GM21786 (cell line): ENCODE data around the gene GATB.

Experiments
- ATAC-seq: cut with Tn5 transposase; IDR thresholded peaks from one replicate; pipeline ENCODE4 v1.9.1; 2021; ENCODE audit not compliant: unreplicated experiment

Gene GATB

DNA sequence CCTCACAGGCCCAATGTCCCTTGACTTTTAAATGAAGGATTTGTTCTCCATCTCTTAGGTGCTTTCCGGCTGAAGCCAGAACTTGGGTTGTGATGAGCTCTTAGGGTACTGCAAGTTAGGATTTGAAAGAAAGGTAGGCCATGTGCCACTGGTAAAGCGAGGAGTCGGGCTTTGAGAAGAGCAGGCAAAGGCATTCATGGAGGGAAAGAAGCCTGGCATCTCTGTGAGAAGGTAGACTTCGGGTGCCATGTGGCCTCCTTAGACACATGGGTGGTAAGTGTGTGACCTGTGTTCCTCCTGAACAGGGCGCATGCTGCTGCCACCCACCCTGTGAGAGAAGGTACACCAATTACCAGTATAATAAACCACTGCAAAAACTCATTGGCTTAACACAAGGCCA lies 102.9 kb downstream of the GATB start:
- no peak for ATAC-seq

DNA sequence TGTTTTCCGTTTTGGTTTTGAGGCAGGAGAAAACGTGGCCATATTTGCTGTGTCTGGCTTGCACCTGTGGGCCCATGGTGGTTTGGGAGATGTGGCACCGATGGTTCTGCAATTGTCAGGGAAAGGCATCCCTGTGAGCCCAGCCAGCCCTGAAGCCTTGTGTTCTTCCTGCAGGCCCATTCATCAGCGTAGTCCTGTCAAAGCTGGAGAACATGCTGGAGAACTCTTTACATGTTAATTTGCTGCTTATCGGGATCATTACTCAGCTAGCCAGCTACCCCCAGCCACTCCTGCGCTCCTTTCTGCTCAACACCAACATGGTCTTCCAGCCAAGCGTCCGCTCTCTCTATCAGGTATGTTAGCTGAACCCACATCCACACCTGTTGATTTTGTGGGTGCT lies 104.7 kb downstream of the GATB start:
- no peak for ATAC-seq

DNA sequence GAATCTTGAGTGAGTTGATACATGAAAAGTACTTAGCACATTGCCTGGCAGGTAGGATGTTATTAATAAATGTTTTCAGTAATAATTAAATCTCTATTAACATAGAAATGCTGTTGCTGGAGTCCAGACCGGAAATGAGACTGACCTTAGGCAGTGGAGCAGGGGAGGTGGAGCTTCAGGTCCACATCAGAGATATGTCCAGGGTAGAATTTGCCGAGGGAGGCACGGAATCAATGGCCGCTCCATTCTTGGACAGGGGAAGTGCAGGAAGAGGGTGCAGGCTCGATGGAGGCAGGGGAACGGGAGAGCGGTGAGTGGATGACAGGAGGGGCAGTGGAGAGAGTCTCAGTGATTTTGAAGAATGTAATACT lies 107.3 kb downstream of the GATB start:
- no peak for ATAC-seq

GRCh38 chr4:151652841-151653547 lies 107.8 kb downstream of the GATB start:
- ATAC-seq = no peak

GRCh38 chr4:151651496-151651895 lies 109.3 kb downstream of the GATB start:
- ATAC-seq = no peak

GRCh38 chr4:151649479-151649878 lies 111.3 kb downstream of the GATB start:
- ATAC-seq = no peak

DNA sequence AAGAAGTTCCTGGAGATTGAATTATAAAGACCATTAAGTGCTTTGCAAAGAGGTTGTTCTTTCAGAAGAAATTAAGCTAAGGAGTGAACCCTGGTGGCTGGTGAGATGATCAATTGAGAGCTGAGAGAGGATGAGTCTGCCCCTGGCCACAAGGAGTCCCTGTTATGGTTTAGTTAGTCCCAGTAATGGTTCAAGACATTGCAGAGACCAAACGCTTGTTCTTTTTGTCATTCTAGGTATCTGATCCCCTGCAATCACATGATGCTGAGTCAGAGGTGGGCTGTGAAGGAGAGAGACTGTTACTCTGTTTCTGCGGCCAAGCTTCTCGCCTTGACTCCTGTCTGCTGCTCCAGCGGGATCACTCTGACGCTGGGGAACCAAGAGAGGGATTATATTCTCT lies 114.5 kb downstream of the GATB start:
- ATAC-seq = no peak

DNA sequence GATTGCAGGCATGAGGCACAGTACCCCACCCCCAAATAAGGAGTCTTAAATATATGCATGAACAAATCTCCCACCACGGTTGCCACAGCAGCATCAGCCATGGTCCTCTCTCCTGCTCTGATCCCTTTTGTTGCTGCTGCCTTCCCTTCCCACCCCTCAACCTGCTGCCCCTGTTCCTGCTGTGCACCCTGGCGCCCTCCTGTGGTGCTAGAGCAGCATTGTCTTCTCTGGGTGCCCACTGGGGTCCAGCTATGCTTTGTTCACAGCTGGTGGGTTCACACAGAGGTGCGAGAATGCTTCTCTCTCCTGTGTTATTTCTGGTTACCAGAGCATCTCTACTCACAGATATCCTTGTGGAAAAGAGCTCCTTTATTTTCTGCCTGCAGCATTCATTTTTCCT lies 116.2 kb downstream of the GATB start:
- no peak for ATAC-seq

GRCh38 chr4:151643564-151643963 lies 117.2 kb downstream of the GATB start:
- no peak for ATAC-seq

- ATAC-seq = no peak
Measured at GRCh38 chr4:151641983-151642382, 118.8 kb downstream of the GATB start.

DNA sequence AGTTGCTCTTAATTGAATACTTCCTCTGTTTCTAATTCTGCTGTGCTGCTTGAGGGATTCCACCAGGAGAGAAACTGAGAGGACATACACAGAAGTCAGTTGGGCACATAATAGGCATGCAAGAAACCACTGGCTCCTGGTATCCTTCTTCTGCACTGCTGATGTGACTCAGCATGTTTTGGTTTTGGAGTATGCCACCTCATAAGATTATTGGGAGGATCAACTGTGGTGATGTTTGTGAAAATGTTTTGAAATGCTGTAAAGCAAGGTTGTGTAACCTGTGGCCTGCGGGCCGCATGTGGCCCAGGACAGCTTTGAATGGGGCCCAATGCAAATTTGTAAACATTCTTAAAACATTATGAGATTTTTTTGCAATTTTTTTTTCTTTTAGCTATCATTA lies 119.6 kb downstream of the GATB start:
- no peak for ATAC-seq

DNA sequence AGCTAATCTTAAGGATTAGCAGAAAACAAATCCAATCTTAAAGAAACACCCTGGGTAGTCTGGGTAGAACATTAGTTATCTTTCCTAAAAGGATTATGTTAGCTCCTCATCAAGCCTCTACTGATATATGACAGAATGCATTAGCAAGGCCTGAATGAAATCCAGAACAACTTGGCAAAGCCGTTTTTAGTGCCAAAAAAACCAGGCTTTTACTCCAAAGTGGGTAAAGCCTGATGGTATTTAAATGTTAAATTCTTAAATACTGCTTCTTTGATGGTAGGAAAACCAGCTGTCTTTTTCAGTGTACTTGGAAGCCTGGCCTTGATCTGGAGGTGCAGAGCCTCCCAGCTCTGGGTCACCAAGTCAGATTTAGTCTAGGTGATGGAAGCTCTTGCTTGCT lies 120.4 kb downstream of the GATB start:
- no peak for ATAC-seq

- no peak for ATAC-seq
Measured at GRCh38 chr4:151638295-151638858, 122.4 kb downstream of the GATB start.

- ATAC-seq = no peak
Measured at GRCh38 chr4:151631349-151631748, 129.5 kb downstream of the GATB start.

DNA sequence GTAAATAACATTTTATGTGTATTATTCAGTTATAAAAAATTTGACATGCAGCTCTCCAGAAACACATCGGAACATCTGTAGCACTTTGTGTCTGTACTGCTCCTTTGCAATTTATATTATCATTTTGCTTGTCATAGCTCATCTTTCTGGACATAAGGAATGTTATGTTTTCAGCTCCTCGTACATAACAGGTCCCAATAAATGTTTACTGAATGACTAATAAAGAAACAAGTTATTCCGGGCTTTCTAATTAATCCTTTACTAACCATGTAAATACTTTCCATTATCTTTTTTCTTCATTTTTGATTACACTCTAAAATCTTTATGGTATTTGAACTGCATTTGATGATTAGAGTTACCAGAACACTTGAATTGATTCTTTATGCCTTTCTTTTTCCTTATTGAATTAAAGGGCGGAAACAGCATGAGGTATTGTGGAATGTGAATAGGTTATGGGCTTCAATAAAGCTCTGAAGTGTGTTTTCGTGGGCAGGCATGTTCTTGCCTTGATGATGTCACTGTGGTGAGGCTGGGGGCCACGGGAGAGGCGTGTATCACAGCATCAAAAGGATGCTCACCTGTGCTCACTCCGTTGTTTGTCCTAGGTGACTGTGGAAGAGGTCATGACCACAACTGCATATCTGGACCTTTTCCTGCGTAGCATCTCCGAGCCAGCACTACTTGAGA lies 131.6 kb downstream of the GATB start:
- ATAC-seq = no peak

DNA sequence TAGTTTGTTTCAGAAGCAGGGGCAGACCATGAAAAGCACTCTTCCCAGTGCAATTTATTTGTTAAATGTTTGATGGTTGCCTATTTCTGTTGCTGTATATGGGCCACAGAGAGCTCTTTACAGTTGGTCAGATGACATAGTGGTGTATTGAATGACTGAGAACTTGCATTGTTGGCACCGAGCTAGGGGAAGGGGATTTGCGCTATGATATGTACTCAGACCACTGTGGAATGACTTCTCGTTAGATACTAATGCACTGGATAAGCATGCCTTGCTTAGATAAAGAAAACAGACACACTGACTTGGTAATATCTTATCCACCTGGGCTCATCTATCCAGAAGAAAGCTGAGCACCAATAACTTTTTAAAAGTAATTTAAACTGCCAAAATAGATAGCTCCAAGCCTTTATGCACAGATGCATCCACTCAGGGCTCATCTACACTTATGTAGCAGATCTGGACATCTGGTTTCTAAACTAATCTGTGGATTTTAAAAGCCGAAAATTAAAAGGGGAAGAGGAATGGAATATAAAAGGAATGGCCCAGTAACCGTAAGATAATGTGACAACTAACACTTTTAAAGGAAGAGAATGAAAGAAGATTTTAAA lies 132.7 kb downstream of the GATB start:
- ATAC-seq = no peak

DNA sequence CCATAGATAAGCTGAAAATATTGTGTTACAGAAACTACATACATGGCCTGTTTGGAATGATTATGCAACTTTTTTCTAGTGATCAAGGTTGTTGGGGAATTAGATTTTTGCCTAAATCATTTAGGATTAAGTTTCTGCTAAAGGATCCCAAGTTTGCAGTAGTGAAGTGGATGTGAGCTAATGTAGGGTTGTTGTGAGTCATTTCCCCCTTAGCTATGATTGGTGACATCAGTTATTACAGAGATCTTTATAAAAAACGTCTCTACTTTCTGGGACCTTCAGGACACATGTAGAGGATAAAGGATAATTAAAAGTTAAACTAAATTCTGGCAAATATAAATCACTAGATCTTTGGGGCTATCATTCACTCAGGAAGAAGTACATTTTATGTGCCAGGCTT lies 133.3 kb downstream of the GATB start:
- ATAC-seq = no peak

DNA sequence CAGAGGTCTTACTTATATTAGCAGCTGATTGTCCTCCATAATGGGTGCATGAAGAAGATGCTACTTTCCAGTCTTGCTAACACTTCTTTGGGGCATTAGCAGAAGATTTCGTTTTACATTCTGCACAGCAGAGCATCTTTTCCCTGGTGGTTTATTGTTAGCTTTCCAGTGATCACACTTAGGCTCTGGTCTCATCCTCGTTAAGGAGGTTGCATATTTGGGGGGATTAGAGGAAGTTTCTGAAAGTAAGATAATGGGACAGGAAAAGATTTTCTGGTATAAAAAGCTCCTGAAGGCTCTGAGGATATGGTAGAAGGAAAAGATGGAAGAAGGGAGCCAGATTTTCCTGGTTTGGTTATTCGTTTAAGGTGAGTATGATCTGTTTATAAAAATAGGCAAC lies 134.1 kb downstream of the GATB start:
- ATAC-seq = no peak

- ATAC-seq = no peak
Measured at GRCh38 chr4:151626228-151626627, 134.6 kb downstream of the GATB start.

DNA sequence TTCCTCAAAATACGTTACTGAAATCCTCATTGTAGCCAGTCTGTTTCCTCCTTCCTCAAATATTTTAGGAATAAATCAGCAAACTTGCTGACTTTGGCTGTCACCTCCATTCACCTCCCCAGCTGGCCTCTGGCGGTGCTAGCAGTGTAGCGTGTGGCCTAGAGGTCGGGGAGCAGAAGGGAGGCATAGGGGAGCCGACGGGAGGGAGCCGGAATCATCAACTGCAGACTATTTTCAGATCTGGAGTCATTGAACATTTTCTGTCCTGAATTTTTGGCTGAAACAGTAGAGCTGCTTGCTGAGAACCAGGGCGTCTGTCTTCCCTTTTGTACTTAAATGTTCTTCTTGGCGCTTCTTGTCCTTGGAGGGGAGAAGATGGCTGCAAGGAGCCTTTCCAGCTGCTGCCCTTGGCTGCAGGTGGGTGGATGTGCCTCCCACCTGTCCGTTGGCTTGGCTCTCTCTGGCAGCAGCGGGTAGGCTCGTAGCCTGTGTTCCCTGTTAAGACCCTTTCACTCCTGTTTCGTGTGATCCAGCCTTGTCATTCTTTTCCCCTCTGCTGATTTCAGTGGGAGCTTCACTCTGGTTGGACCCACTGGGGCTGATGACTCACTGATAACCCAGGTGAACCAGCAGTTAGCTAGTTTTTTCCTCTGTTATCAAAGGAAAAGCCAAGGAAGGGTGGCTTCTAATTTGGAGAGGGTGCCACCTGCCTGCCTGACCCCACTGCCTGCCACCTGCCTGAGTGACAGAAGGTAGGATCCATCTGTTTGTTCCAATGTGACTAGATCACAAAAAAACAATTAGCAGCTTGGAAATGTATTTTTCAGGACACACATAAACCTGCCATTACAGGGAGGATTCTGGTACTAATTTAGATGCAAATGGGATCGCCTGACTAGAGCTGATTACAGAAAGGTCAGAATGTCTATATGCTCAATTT lies 135.9 kb downstream of the GATB start:
- ATAC-seq = no peak
